Measurements from ENCODE around the gene ATP1B2. TPM values are rescaled to one million over a fixed set of nuclear protein-coding genes. Genes with fewer than 3 reads are reported as not detected.

ATP1B2 gene
- total RNA-seq, 1 experiment from 2014 or later = 0.63 TPM

DNA sequence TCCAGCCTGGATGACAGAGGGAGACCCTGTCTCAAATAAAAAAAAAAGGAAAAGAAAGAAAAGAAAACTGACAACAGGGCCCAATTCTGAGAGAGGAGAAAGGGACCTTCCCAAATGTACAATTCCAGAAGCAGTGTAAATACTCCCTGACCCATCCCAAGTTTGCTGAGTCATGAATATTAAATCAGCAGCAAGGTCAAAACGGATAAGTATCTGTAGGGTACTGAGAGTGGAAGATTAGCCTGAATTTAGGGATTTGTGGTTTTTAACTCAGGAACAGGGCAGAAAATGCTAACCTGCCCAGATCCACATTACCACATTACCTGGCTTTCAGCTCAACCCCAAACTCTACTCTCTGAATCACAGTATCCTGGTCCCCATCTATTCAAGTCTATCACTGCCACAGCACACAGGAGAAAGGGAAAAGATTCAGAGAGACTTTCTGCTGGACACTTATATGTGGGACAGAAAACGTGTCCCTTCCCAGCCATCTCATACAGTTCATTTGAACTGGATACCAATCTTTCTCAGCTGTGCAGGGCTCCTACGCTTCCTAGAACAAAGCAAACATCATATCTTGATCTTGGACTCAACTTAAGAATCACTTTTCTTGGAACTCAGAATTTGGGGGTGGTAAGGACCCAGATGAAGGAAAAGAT is 39.0 kb upstream of the ATP1B2 start:
- Histone ChIP-seq H3K79me2 (ENCODE audit: low read depth) (peaks cover 53% of the 10 kb centered on the region), H3K27me3 (ENCODE audit: insufficient read depth, low read depth) (no peaks in the 10 kb centered on the region), H3K27ac (no peak overlapping the region), H3K9me3 (ENCODE audit: insufficient read depth, low read depth) (no peaks in the 10 kb centered on the region), H4K20me1 (ENCODE audit: insufficient read depth) (no peaks in the 10 kb centered on the region; the same call in 1 of the 2 replicates), H3F3A (ENCODE audit: insufficient read depth, low read depth) (no peaks in the 10 kb centered on the region), H3K9me2 (ENCODE audit: insufficient read depth) (no peaks in the 10 kb centered on the region), H3K36me3 (ENCODE audit: low read depth) (no peaks in the 10 kb centered on the region), H3K4me1 (replicated peaks; ENCODE audit: insufficient read depth) (peaks cover 22% of the 10 kb centered on the region), H3K4me2 (peak overlapping the region; percentile 76), H2AFZ (no peak overlapping the region), H3K4me3 (no peak overlapping the region)
- intact Hi-C loops (cut with micrococcal nuclease; ENCODE audit: unreplicated experiment) = no loop called here
- TF ChIP-seq, protein P1, sequence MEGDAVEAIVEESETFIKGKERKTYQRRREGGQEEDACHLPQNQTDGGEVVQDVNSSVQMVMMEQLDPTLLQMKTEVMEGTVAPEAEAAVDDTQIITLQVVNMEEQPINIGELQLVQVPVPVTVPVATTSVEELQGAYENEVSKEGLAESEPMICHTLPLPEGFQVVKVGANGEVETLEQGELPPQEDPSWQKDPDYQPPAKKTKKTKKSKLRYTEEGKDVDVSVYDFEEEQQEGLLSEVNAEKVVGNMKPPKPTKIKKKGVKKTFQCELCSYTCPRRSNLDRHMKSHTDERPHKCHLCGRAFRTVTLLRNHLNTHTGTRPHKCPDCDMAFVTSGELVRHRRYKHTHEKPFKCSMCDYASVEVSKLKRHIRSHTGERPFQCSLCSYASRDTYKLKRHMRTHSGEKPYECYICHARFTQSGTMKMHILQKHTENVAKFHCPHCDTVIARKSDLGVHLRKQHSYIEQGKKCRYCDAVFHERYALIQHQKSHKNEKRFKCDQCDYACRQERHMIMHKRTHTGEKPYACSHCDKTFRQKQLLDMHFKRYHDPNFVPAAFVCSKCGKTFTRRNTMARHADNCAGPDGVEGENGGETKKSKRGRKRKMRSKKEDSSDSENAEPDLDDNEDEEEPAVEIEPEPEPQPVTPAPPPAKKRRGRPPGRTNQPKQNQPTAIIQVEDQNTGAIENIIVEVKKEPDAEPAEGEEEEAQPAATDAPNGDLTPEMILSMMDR (conservative IDR thresholded peaks at IDR 0.05) = no peak
- TF ChIP-seq EZH2 (IDR thresholded peaks at IDR 0.05; ENCODE audit: low read depth) = no peak
- ChIA-PET CTCF (no interaction called here), POLR2A (ENCODE audit: unreplicated experiment) (interaction anchor here (0.5 to 0.6 kb wide), 4 partner anchors 13 to 804 kb away, joined by 5 to 8 read pairs (median 6); no protein-coding TSS in a partner anchor)
- DNase-seq = no peak
- BruUV-seq (replicated peaks) = no TSS peak

DNA sequence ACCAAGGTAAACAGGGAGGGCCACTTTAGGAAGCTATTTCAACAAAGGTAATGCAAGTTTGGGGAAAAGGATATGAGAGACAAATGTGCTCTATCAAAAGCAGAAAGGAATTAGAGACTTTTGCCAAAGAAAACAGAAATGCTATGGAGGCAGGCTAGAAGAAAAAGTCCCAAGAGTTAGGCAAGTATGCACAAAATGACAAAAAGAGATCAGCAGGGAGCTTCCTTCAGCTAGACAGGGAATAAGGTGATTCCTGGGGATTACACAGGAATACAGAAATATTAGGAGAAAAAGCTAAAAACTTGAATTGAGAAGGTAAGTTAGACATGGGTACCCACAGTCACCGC is 38.5 kb upstream of the ATP1B2 start:
- DNase-seq = no peak
- no TSS peak for BruUV-seq (replicated peaks)
- Histone ChIP-seq H3K36me3 (ENCODE audit: low read depth) (no peaks in the 10 kb centered on the region), H3K79me2 (ENCODE audit: low read depth) (peaks cover 53% of the 10 kb centered on the region), H3K27me3 (ENCODE audit: insufficient read depth, low read depth) (no peaks in the 10 kb centered on the region), H3K9me2 (ENCODE audit: insufficient read depth) (no peaks in the 10 kb centered on the region), H3K4me3 (no peak overlapping the region), H3K4me2 (peak overlapping the region; percentile 76), H4K20me1 (ENCODE audit: insufficient read depth) (no peaks in the 10 kb centered on the region; the same call in 1 of the 2 replicates), H3K9me3 (ENCODE audit: insufficient read depth, low read depth) (no peaks in the 10 kb centered on the region), H3F3A (ENCODE audit: insufficient read depth, low read depth) (no peaks in the 10 kb centered on the region), H3K4me1 (replicated peaks; ENCODE audit: insufficient read depth) (peaks cover 22% of the 10 kb centered on the region), H2AFZ (no peak overlapping the region), H3K27ac (no peak overlapping the region)
- intact Hi-C loops (cut with micrococcal nuclease; ENCODE audit: unreplicated experiment) = no loop called here
- ChIA-PET POLR2A (ENCODE audit: unreplicated experiment) (interaction anchor here (0.5 to 0.6 kb wide), 3 partner anchors 13 to 804 kb away, joined by 5 to 8 read pairs (median 6); no protein-coding TSS in a partner anchor), CTCF (interaction anchor here (1.4 kb wide), 1 partner anchor 21 kb away, joined by 3 read pairs; no protein-coding TSS in a partner anchor)
- no peak for TF ChIP-seq EZH2 (IDR thresholded peaks at IDR 0.05; ENCODE audit: low read depth)

DNA sequence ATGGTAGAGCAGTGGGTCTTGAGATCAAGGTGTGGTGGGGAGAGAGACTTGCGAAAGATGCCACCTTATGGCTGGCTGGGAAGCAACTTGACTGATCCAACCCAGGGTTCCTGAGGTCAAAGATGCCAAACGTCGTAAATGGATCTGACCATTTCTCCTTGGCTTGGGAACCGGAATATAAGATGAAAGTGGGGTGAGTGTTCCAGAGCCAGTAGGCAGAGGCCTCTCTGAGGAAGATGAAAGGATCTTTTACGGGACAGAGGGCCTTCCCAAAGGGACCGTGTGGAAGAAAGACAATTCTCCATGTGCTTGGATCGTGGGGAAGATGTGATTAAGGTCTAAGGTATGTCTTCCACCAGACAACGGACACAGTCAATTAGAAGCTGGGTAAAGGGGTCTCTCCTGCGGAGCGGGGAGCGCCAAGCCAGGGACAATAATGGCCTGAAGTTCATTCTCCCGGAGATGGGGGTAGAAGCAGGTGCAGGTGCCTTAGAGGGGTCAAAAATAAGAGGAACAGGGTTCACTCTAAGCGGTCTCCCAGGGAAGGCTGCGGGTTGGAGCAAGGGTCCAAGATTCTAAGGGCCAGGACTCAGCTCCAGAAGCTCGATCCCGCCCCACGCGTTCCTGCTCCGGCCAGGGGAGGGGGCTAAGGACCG is 36.8 kb upstream of the ATP1B2 start:
- H3K27ac ChIP-seq = peak overlapping the region; percentile 44
- H2AFZ ChIP-seq = peak overlapping the region; percentile 24
- BruUV-seq (replicated peaks) = TSS peak; percentile 46
- H3K79me2 ChIP-seq (ENCODE audit: low read depth) = peaks cover 51% of the 10 kb centered on the region
- H4K20me1 ChIP-seq (ENCODE audit: insufficient read depth) = no peaks in the 10 kb centered on the region; the same call in 1 of the 2 replicates
- ChIA-PET CTCF (interaction anchor here (0.5 to 1.6 kb wide), 4 partner anchors 12 to 99 kb away, joined by 3 to 7 read pairs (median 3); partner anchors contain the start of gene TP53), POLR2A (ENCODE audit: unreplicated experiment) (interaction anchor here (0.6 to 0.7 kb wide), 2 partner anchors 73 to 228 kb away, joined by 3 to 13 read pairs; partner anchors contain the start of gene TP53)
- H3K27me3 ChIP-seq (ENCODE audit: insufficient read depth, low read depth) = no peaks in the 10 kb centered on the region
- no peaks in the 10 kb centered on the region for H3K36me3 ChIP-seq (ENCODE audit: low read depth)
- H3F3A ChIP-seq (ENCODE audit: insufficient read depth, low read depth) = no peaks in the 10 kb centered on the region
- H3K9me2 ChIP-seq (ENCODE audit: insufficient read depth) = no peaks in the 10 kb centered on the region
- DNase-seq = peak in 1 of 2 experiments; percentile 22
- H3K4me3 ChIP-seq = peak overlapping the region; percentile 89
- TF ChIP-seq, protein P1 (conservative IDR thresholded peaks at IDR 0.05) = no peak
- TF ChIP-seq EZH2 (IDR thresholded peaks at IDR 0.05; ENCODE audit: low read depth) = no peak
- H3K9me3 ChIP-seq (ENCODE audit: insufficient read depth, low read depth) = no peaks in the 10 kb centered on the region
- intact Hi-C loops (cut with micrococcal nuclease; ENCODE audit: unreplicated experiment) = loop anchor here (2.0 kb wide), 1 partner anchor 41 kb away; no protein-coding TSS in a partner anchor
- peak overlapping the region; percentile 76 for H3K4me2 ChIP-seq
- H3K4me1 ChIP-seq (replicated peaks; ENCODE audit: insufficient read depth) = peaks cover 22% of the 10 kb centered on the region
